MM.1S (cell line): Measurements from ENCODE around the gene PCNX1.

Source experiments
- DNase-seq: peaks from one replicate; pipeline ENCODE4 v3.0.0-alpha.2; 2015
- H2AFZ ChIP-seq: fragments of 300-600 bp; sonication (generic); 2 replicates; pipeline ENCODE4 v1.6.0; 2016; ENCODE audit warnings: antibody characterized with exemption, low read length
- H3F3A ChIP-seq: fragments of 300-600 bp; sonication (generic); 2 replicates; pipeline ENCODE4 v1.6.1; 2016; ENCODE audit warnings: mild to moderate bottlenecking, antibody characterized with exemption, low read length, moderate library complexity, mixed read lengths; ENCODE audit not compliant: insufficient read depth
- H3K27ac ChIP-seq: fragments of 300-600 bp; sonication (generic); 2 replicates; pipeline ENCODE4 v1.5.1; 2016; ENCODE audit warnings: mild to moderate bottlenecking, low read length
- H3K27me3 ChIP-seq: fragments of 300-600 bp; sonication (generic); replicated peaks from 2 replicates; pipeline ENCODE4 v1.6.0; 2016; ENCODE audit warnings: low read length; ENCODE audit not compliant: insufficient read depth
- H3K36me3 ChIP-seq: fragments of 300-600 bp; sonication (generic); replicated peaks from 2 replicates; pipeline ENCODE4 v1.6.1; 2016; ENCODE audit warnings: mild to moderate bottlenecking, low read length, mixed read lengths; ENCODE audit not compliant: insufficient read depth
- H3K4me1 ChIP-seq: fragments of 300-600 bp; sonication (generic); 2 replicates; pipeline ENCODE4 v1.6.1; 2016; ENCODE audit warnings: low read length, mixed read lengths
- H3K4me2 ChIP-seq: fragments of 300-600 bp; sonication (generic); 2 replicates; pipeline ENCODE4 v1.6.0; 2016; ENCODE audit warnings: low read depth, low read length
- H3K4me3 ChIP-seq: fragments of 300-600 bp; sonication (generic); 2 replicates; pipeline ENCODE4 v1.5.1; 2016; ENCODE audit warnings: low read length, mixed read lengths
- H3K79me2 ChIP-seq: fragments of 300-600 bp; sonication (generic); 2 replicates; pipeline ENCODE4 v1.6.1; 2016; ENCODE audit warnings: mixed run types, low read length, mixed read lengths
- H3K9ac ChIP-seq: fragments of 300-600 bp; sonication (generic); 2 replicates; pipeline ENCODE4 v1.6.1; 2016; ENCODE audit warnings: low read length, mixed read lengths
- H3K9me2 ChIP-seq: fragments of 300-600 bp; sonication (generic); replicated peaks from 2 replicates; pipeline ENCODE4 v1.6.1; 2016; ENCODE audit warnings: mild to moderate bottlenecking, low read length, mixed read lengths; ENCODE audit not compliant: insufficient read depth
- H3K9me3 ChIP-seq: fragments of 300-600 bp; sonication (generic); replicated peaks from 2 replicates; pipeline ENCODE4 v1.6.1; 2016; ENCODE audit warnings: mild to moderate bottlenecking, low read length, mixed read lengths; ENCODE audit not compliant: insufficient read depth
- H4K20me1 ChIP-seq: fragments of 300-600 bp; sonication (generic); 2 replicates; pipeline ENCODE4 v1.6.1; 2016; ENCODE audit warnings: mild to moderate bottlenecking, low read length, moderate library complexity, mixed read lengths; ENCODE audit not compliant: insufficient read depth
- CTCF ChIP-seq: fragments of 300-600 bp; sonication (generic); IDR thresholded peaks from 2 replicates; pipeline ENCODE4 v1.5.1; 2016; ENCODE audit warnings: antibody characterized with exemption, low read length, mixed read lengths
- EZH2 ChIP-seq: fragments of 300-600 bp; sonication (generic); optimal IDR thresholded peaks from 2 replicates; pipeline ENCODE3; 2017; ENCODE audit warnings: low read depth, mild to moderate bottlenecking, antibody characterized with exemption, low read length, mixed read lengths
- EZH2phosphoT487 ChIP-seq: fragments of 300-600 bp; sonication (generic); IDR thresholded peaks from 2 replicates; pipeline ENCODE4 v1.6.1; 2018; ENCODE audit warnings: antibody characterized with exemption, low read length

Gene PCNX1

GRCh38 chr14:70924521-70924920 is 17.3 kb downstream of the PCNX1 start:
- Histone ChIP-seq H3K9me2 (no peaks in the 10 kb centered on the region), H3K79me2 (peaks cover 69% of the 10 kb centered on the region), H4K20me1 (no peaks in the 10 kb centered on the region), H3F3A (no peaks in the 10 kb centered on the region), H3K27me3 (no peaks in the 10 kb centered on the region), H3K36me3 (no peaks in the 10 kb centered on the region), H3K4me1 (no peaks in the 10 kb centered on the region), H3K4me2 (no peak overlapping the region), H3K9ac (no peak overlapping the region), H2AFZ (no peak overlapping the region), H3K4me3 (no peak overlapping the region), H3K27ac (no peak overlapping the region), H3K9me3 (no peaks in the 10 kb centered on the region)
- no peak for DNase-seq
- TF ChIP-seq CTCF (no peak), EZH2phosphoT487 (no peak), EZH2 (no peak)

- H3F3A ChIP-seq, result no peaks in the 10 kb centered on the region
- H2AFZ ChIP-seq, result no peak overlapping the region
- no peak overlapping the region for H3K27ac ChIP-seq
- H3K4me1 ChIP-seq, result no peaks in the 10 kb centered on the region
- no peaks in the 10 kb centered on the region for H3K27me3 ChIP-seq
- no peaks in the 10 kb centered on the region for H3K9me2 ChIP-seq
- H3K4me3 ChIP-seq, result no peak overlapping the region
- DNase-seq, result no peak
- no peaks in the 10 kb centered on the region for H4K20me1 ChIP-seq
- no peak overlapping the region for H3K4me2 ChIP-seq
- H3K79me2 ChIP-seq, result peaks cover 63% of the 10 kb centered on the region
- TF ChIP-seq EZH2phosphoT487 (no peak), CTCF (no peak), EZH2 (no peak)
- no peaks in the 10 kb centered on the region for H3K9me3 ChIP-seq
- no peak overlapping the region for H3K9ac ChIP-seq
- no peaks in the 10 kb centered on the region for H3K36me3 ChIP-seq
Measured at GRCh38 chr14:70926235-70926830, 19.1 kb downstream of the PCNX1 start.

GRCh38 chr14:70931008-70931407 is 23.7 kb downstream of the PCNX1 start:
- Histone ChIP-seq H3K27ac (no peak overlapping the region), H3K9ac (no peak overlapping the region), H3K79me2 (peaks cover 63% of the 10 kb centered on the region), H3K4me1 (0 out of 2 replicates have a peak, but pooled peaks cover 16% of the 10 kb centered on the region), H3F3A (peaks cover 6% of the 10 kb centered on the region; the same call in 1 of the 2 replicates), H2AFZ (no peak overlapping the region), H3K4me3 (no peak overlapping the region), H3K9me3 (no peaks in the 10 kb centered on the region), H3K4me2 (no peak overlapping the region), H3K9me2 (no peaks in the 10 kb centered on the region), H4K20me1 (no peaks in the 10 kb centered on the region), H3K36me3 (no peaks in the 10 kb centered on the region), H3K27me3 (no peaks in the 10 kb centered on the region)
- no peak for DNase-seq
- TF ChIP-seq EZH2phosphoT487 (no peak), EZH2 (no peak), CTCF (no peak)
